GM12878 (cell line): ENCODE data around the gene ZNF836. TPM values are rescaled to one million over a fixed set of nuclear protein-coding genes. Genes with fewer than 3 reads are reported as not detected.

Experiments used
- BCL11A ChIP-seq: IDR thresholded peaks from 2 replicates; pipeline ENCODE4 v1.6.1; 2011; ENCODE audit warnings: low read depth, low read length
- CBX3 ChIP-seq: fragments of 200-600 bp; sonication (generic); IDR thresholded peaks from 2 replicates; pipeline ENCODE4 v1.6.1; 2016; ENCODE audit warnings: low read depth, borderline replicate concordance
- CEBPZ ChIP-seq: fragments of 150-350 bp; IDR thresholded peaks from 2 replicates; pipeline ENCODE4 v1.6.1; 2016; ENCODE audit warnings: low read depth, low read length
- CHD4 ChIP-seq: fragments of 200-600 bp; sonication (generic); IDR thresholded peaks from 2 replicates; pipeline ENCODE4 v1.6.1; 2016; ENCODE audit warnings: mild to moderate bottlenecking
- CTCF ChIP-seq, 3 experiments: IDR thresholded peaks in 2 of 3; conservative IDR thresholded peaks in 1 of 3; 2 replicates each; pipeline ENCODE4 v1.5.1; 2011; ENCODE audit warnings: low read depth in 3 of 3, low read length in 3 of 3, mild to moderate bottlenecking in 3 of 3, control low read depth in 2 of 3, moderate library complexity in 2 of 3, inconsistent platforms in 1 of 3, mixed read lengths in 1 of 3; ENCODE audit not compliant: control insufficient read depth in 2 of 3, insufficient read depth in 1 of 3; ENCODE audit errors: extremely low read depth in 1 of 3
- E4F1 ChIP-seq: fragments of 450-650 bp; IDR thresholded peaks from 2 replicates; pipeline ENCODE4 v1.6.1; 2018; ENCODE audit warnings: borderline replicate concordance, mild to moderate bottlenecking; ENCODE audit not compliant: partially characterized antibody
- EZH2 ChIP-seq: IDR thresholded peaks from 2 replicates; pipeline ENCODE4 v1.6.1; 2012; ENCODE audit warnings: low read depth, mild to moderate bottlenecking, control low read depth, inconsistent platforms, low read length, borderline replicate concordance; ENCODE audit not compliant: control insufficient read depth
- HCFC1 ChIP-seq: fragments of 150-350 bp; IDR thresholded peaks from 2 replicates; pipeline ENCODE4 v1.6.1; 2014; ENCODE audit warnings: low read length
- MEF2A ChIP-seq: IDR thresholded peaks from 2 replicates; pipeline ENCODE4 v1.6.1; 2011; ENCODE audit warnings: low read depth, mild to moderate bottlenecking, low read length, moderate library complexity; ENCODE audit not compliant: insufficient read depth
- MTA3 ChIP-seq: IDR thresholded peaks from 2 replicates; pipeline ENCODE4 v1.6.1; 2012; ENCODE audit warnings: low read length, inconsistent platforms, borderline replicate concordance
- NRF1 ChIP-seq: conservative IDR thresholded peaks from 2 replicates; pipeline ENCODE4 v1.6.1; 2011; ENCODE audit warnings: mild to moderate bottlenecking, low read depth, low read length, improper control_type of control experiment
- PBX3 ChIP-seq: IDR thresholded peaks from 2 replicates; pipeline ENCODE4 v1.6.1; 2011; ENCODE audit warnings: mild to moderate bottlenecking, low read depth, low read length, moderate library complexity; ENCODE audit not compliant: insufficient replicate concordance
- RFX5 ChIP-seq: IDR thresholded peaks from 2 replicates; pipeline ENCODE4 v1.6.1; 2011; ENCODE audit warnings: low read depth, low read length, improper control_type of control experiment
- SIN3A ChIP-seq: IDR thresholded peaks from 2 replicates; pipeline ENCODE4 v1.6.1; 2012; ENCODE audit warnings: low read depth, low read length, improper control_type of control experiment
- SRF ChIP-seq, 2 experiments: IDR thresholded peaks; 2 replicates each; pipeline ENCODE4 v1.6.1; 2011; ENCODE audit warnings: low read depth in 2 of 2, low read length in 2 of 2, mild to moderate bottlenecking in 1 of 2, moderate library complexity in 1 of 2
- STAT1 ChIP-seq: fragments of 450-650 bp; conservative IDR thresholded peaks from 2 replicates; pipeline ENCODE4 v1.6.1; 2014; ENCODE audit warnings: antibody characterized with exemption, mild to moderate bottlenecking
- TCF3 ChIP-seq: IDR thresholded peaks from 2 replicates; pipeline ENCODE4 v1.6.1; 2012; ENCODE audit warnings: low read depth, mild to moderate bottlenecking, low read length, borderline replicate concordance; ENCODE audit not compliant: insufficient read depth
- TCF7 ChIP-seq: IDR thresholded peaks from 2 replicates; pipeline ENCODE4 v1.6.1; 2014; ENCODE audit warnings: antibody characterized with exemption, borderline replicate concordance
- USF2 ChIP-seq: IDR thresholded peaks from 2 replicates; pipeline ENCODE4 v1.6.1; 2011; ENCODE audit warnings: low read depth, low read length, improper control_type of control experiment, borderline replicate concordance
- ZNF622 ChIP-seq: fragments of 450-650 bp; IDR thresholded peaks from 2 replicates; pipeline ENCODE4 v1.6.1; 2017; ENCODE audit warnings: mild to moderate bottlenecking, inconsistent platforms
- polyA plus RNA-seq, 11 experiments: library from polyadenylated mRNA; depleted of rRNA in 4 of 11; unstranded in 6 of 11; stranded (reverse) in 5 of 11; fragments of >200 nt; fragmentation: Nextera tagmentation in 4 of 11; fragmentation: Illumina TruSeq in 1 of 11; extraction: Ambion mirVana in 4 of 11; extraction: Trizol in 1 of 11; gene quantifications; 1 replicate in 1 of 11; 2 replicates in 10 of 11; pipeline versions ENCODE4 v1.2.1 to v1.2.3, GENCODE V29; 2011 to 2016; ENCODE audit warnings: inconsistent platforms in 2 of 11, missing spikeins in 2 of 11, low read depth in 1 of 11
- total RNA-seq, 4 experiments: library from RNA; depleted of rRNA in 3 of 4; stranded (reverse); fragments of >200 nt in 3 of 4; fragmentation: Illumina TruSeq in 1 of 4; extraction: Trizol in 1 of 4; gene quantifications; 2 replicates each; pipeline versions ENCODE4 v1.2.1 to v1.2.3, GENCODE V29; 2013 to 2021

The ZNF836 gene
- total and polyA plus RNA-seq, 10 of the 15 experiments (the other 5 are each of a cell fraction or from before 2014, with no cell fraction given), result 4.5 to 9.2 (median 6.2) TPM

- TF ChIP-seq CTCF (IDR thresholded peaks at IDR 0.05 in 2 of 3, conservative IDR thresholded peaks at IDR 0.05 in 1 of 3; ENCODE audit: control insufficient read depth in 2 of 3, extremely low read depth in 1 of 3, insufficient read depth in 1 of 3, low read depth in 3 of 3, low read length in 3 of 3) (no peak), CHD4 (no peak), SRF (IDR thresholded peaks at IDR 0.05; ENCODE audit: low read depth in 2 of 2, low read length in 2 of 2) (no peak), BCL11A (no peak), E4F1 (peak; percentile 63), TCF7 (no peak), USF2 (no peak), MTA3 (no peak), NRF1 (no peak), HCFC1 (peak; percentile 37), PBX3 (peak; percentile 90), MEF2A (0 out of 2 replicates have a peak, but pooled peaks have one; percentile 16), RFX5 (no peak), CEBPZ (peak; percentile 74), CBX3 (no peak), TCF3 (peak; percentile 22; the same call in 1 of the 2 replicates), ZNF622 (no peak), SIN3A (peak; percentile 67; the same call in 1 of the 2 replicates), STAT1 (peak; percentile 81), EZH2 (no peak)
Observed at GRCh38 chr19:52189735-52190486, 18.5 kb upstream of the ZNF836 start, which contains the start of gene PPP2R1A (continued).
